Retinal pigment epithelial cell (primary cell): ENCODE results near the gene TFRC.
"Not testable (repeated sequence)": the region's sequence is repeated elsewhere in the genome, so short reads cannot be mapped to it uniquely, and the experiment has no call there.

Experiments used
- DNase-seq: peaks from one replicate; pipeline ENCODE4 v3.0.0-alpha.2; 2010; ENCODE audit warnings: low read depth
- H3K4me3 ChIP-seq: 2 replicates; pipeline ENCODE4 v1.5.1; 2011; ENCODE audit warnings: mild to moderate bottlenecking, low read length, control low read depth, moderate library complexity
- TF ChIP-seq, protein P1 (sequence below): conservative IDR thresholded peaks from 2 replicates; pipeline ENCODE4 v1.5.1; 2011; ENCODE audit warnings: low read depth, low read length, control low read depth, inconsistent platforms

Gene TFRC

DNA sequence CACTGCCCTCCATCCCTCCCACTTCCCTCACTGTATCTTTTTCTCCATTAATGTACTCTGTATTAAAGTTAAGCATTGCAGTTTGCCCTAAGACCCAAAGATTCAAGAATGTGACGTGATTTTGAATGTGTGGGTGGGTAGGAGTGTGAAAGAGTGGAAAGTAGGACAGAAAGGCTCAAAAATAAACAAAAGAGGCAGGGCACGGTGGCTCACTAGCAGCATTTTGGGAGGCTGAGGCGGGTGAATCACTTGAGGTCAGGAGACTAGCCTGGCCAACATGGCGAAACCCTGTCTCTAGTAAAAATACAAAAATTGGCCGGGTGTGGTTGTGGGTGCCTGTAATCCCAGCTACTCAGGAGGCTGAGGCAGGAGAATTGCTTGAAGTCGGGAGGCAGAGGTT is 18.4 kb downstream of the TFRC start:
- DNase-seq = no peak
- TF ChIP-seq, protein P1, sequence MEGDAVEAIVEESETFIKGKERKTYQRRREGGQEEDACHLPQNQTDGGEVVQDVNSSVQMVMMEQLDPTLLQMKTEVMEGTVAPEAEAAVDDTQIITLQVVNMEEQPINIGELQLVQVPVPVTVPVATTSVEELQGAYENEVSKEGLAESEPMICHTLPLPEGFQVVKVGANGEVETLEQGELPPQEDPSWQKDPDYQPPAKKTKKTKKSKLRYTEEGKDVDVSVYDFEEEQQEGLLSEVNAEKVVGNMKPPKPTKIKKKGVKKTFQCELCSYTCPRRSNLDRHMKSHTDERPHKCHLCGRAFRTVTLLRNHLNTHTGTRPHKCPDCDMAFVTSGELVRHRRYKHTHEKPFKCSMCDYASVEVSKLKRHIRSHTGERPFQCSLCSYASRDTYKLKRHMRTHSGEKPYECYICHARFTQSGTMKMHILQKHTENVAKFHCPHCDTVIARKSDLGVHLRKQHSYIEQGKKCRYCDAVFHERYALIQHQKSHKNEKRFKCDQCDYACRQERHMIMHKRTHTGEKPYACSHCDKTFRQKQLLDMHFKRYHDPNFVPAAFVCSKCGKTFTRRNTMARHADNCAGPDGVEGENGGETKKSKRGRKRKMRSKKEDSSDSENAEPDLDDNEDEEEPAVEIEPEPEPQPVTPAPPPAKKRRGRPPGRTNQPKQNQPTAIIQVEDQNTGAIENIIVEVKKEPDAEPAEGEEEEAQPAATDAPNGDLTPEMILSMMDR = no peak
- H3K4me3 ChIP-seq = no peak overlapping the region

DNA sequence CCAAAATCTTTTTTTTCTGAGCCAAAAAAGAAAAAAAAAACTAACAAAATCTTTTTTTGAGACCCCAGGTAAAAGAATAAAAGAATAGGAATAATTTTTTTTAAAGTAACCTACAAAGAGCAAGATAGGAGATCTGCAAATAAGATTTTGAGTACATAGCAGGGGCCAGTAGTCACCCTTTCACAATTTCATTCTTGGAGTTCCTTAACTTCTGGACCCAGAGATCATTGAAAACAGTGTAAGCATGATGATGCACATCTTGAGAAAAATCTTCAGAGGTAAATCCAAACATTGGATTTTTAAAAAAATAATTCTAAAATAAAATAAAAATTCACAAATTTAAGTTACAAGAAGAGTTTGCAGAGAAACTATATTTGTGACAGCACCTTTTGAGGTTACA is 18.8 kb downstream of the TFRC start:
- no peak for DNase-seq
- TF ChIP-seq, protein P1 = no peak
- H3K4me3 ChIP-seq = no peak overlapping the region

DNA sequence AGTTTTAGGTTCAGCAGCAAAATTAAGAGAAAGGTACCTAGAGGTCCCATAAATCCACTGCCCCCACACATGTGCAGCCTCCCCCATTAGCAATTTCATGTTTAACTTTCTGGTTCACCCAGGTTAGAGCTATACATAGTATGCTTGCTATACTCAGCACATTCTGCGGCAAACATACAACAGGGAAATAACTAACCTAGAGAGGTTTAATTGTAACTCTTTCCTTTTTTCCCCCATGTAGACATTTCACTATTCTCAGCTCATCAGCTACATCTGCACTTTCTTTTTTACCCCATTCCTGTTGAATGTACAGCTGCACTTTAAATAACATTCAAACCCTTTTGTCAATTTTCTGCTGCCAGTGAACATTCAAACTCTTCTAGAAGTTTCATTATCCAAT is 21.1 kb downstream of the TFRC start:
- no peak for DNase-seq
- no peak overlapping the region for H3K4me3 ChIP-seq
- TF ChIP-seq, protein P1 = no peak

DNA sequence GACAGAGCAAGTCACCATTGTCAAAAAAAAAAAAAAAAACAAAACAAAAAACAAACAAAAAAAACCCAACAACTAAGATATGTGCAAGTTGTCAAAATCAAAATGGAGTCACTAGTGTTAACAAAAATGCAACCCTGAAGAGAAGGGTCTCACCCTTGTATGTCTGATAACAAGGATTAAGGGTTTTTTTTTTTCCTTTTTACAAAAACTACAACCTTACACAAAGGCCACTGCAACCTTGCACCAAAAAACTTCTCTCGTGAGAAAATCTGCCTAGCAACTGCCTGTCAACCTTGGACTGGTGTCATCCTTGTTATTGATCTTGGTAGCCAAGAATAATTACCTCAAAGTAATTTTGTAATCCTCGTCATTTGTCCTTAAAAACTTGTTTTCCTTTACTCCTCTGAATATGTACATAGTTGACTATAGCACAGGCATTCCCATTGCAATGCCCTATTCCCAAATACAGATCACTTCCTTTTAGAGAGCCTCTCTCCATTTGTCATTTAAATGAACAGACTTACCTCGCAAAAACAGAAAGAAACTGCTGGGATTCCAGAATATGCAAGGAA is 24.0 kb downstream of the TFRC start:
- DNase-seq = no peak
- no peak overlapping the region for H3K4me3 ChIP-seq
- TF ChIP-seq, protein P1 = no peak

DNA sequence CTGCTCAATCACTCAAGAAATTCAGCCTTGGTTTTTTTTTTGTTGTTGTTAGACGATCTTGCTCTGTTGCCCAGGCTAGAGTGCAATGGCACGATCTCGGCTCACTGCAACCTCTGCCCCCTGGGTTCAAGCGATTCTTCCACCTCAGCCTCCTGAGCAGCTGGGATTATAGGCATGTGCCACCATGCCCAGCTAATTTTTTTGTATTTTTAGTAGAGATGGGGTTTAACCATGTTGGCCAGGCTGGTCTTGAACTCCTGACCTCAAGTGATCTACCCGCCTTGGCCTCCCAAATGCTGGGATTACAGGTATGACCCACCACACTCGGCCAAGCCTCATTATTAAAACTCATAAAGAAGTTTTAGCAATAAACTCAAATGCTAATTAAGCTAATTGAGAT is 25.5 kb downstream of the TFRC start:
- H3K4me3 ChIP-seq, DNase-seq: not testable (repeated sequence)

DNA sequence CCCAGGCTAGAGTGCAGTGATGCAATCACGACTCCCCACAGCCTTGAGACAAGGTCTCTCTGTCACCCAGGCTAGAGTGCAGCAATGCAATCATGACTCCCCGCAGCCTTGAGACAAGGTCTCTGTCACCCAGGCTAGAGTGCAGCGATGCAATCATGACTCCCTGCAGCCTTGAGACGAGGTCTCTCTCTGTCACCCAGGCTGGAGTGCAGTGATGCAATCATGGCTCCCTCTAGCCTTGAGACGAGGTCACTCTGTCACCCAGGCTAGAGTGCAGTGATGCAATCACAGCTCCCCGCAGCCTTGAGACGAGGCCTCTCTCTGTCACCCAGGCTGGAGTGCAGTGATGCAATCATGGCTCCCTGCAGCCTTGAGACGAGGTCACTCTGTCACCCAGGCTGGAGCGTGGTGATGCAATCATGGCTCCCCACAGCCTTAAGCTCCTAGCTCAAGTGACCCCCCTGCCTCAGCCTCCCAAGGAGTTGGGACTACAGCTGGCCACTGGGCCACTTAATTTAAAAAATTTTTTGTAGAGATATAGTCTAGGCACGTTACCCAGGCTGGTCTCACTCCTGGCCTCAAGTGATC is 26.1 kb downstream of the TFRC start:
- no peak for DNase-seq
- TF ChIP-seq, protein P1 = no peak
- H3K4me3 ChIP-seq = no peak overlapping the region

DNA sequence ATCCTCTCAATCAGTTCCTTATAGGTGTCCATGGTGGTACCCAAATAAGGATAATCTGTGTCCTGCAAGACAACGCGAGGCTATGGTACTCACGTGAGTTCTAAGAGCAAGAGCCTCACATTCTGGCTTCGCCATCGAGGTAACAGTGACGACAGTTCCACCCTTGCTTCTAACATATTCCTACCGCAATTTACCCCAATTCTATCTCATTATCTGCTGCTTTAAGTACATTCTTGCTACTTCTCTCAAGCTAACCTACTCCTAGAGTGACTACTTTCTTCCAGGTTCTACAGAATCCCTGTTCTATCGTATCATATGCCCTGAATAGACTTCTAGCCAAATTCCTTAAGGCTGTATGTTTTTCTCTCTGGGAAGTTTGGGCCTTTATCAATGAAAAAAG is 26.6 kb downstream of the TFRC start:
- TF ChIP-seq, protein P1 = no peak
- H3K4me3 ChIP-seq = no peak overlapping the region
- DNase-seq = no peak
